ENCODE results near the gene LTB4R2. TPM values are rescaled to one million over a fixed set of nuclear protein-coding genes. Genes with fewer than 3 reads are reported as not detected.

Gene LTB4R2
- total RNA-seq, 1 donor, result 3.5 TPM

DNA sequence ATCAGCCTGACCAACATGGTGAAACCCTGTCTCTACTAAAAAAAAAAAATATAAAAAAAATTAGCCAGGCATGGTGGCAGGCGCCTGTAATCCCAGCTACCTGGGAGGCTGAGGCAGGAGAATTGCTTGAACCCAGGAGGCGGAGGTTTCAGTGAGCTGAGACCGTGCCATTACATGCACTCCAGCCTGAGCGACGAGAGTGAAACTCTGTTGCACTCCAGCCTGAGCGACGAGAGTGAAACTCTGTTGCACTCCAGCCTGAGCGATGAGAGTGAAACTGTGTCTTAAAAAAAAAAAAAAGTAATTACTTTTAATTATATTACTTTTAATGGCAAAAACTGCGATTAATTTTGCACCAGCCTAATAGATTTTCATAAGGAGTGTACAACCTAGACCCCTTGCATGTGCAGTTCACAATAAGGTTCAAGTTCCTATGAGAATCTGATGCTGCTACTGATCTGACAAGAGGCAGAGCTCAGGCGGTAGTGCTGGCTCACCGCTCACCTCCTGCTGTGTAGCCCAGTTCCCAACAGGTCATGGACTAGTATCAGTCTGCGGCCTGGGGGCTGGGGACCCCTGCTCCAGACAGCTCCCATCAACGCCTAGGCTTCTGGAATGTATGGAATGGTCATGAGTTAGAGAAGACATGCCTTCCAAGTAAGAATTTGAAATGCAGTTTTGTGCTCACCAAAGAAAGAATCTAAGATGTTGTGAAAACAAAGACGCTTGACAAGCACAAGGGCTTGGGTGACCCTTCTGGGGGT lies 11.5 kb downstream of the LTB4R2 start:
- no peak for DNase-seq (ENCODE audit: low read depth)
- TF ChIP-seq CTCF (IDR thresholded peaks at IDR 0.05; ENCODE audit: insufficient read depth, low read length), result no peak
- H3K4me3 ChIP-seq (ENCODE audit: low read depth, low read length), result no peak overlapping the region

DNA sequence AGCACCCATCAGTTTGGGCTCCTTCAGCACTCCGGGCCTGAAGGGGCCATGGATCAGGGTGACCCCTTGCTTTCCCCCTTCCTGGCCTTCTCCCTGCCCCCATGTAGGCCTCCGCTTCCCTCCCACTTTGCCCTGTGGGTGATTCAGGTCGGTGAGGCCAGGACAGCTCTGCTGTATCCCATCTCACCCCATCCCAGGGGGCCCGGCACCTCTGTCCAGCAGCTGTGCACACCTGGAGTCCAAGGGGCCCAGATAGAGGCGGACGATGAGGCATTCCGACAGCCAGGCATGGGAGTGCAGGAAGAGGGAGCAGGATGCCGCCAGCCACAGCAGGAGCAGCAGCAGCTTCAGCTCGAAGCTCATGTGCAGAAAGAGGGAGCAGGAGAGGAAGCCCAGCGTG lies 12.7 kb downstream of the LTB4R2 start:
- no peak overlapping the region for H3K4me3 ChIP-seq (ENCODE audit: low read depth, low read length)
- TF ChIP-seq CTCF (IDR thresholded peaks at IDR 0.05; ENCODE audit: insufficient read depth, low read length), result no peak
- DNase-seq (ENCODE audit: low read depth), result no peak

GRCh38 chr14:24323341-24323740 lies 13.4 kb downstream of the LTB4R2 start:
- no peak overlapping the region for H3K4me3 ChIP-seq (ENCODE audit: low read depth, low read length)
- DNase-seq (ENCODE audit: low read depth), result no peak
- TF ChIP-seq CTCF (IDR thresholded peaks at IDR 0.05; ENCODE audit: insufficient read depth, low read length), result no peak

- H3K4me3 ChIP-seq (ENCODE audit: low read depth, low read length), result no peak overlapping the region
- no peak for DNase-seq (ENCODE audit: low read depth)
- no peak for TF ChIP-seq CTCF (IDR thresholded peaks at IDR 0.05; ENCODE audit: insufficient read depth, low read length)
These were observed 14.1 kb downstream of the LTB4R2 start for GRCh38 chr14:24324024-24324423.

DNA sequence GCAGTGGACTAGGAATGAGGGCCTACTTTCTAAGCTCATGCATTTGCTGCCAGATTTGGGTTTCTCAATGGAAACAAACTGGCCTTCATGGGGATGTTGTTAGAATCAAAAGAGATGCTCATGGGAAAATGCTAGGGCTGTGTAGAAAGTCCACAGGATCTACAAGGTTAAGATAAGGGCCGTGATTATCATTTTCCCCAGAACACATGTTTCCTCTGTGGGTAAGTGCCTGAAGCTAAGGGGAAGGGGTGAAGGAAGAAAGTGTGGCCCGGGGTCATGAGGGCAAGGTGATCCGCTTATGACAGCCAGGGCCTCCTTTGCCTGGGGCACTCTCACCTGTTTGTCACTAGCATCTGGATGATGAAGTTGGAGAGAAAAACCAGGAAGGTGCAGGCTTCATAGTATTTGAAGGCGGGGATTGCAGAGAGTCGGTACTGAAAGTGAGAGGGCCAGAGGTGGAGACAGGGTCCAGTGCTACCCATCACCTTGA lies 15.1 kb downstream of the LTB4R2 start:
- no peak overlapping the region for H3K4me3 ChIP-seq (ENCODE audit: low read depth, low read length)
- no peak for TF ChIP-seq CTCF (IDR thresholded peaks at IDR 0.05; ENCODE audit: insufficient read depth, low read length)

GRCh38 chr14:24325963-24326362 lies 16.0 kb downstream of the LTB4R2 start:
- no peak for DNase-seq (ENCODE audit: low read depth)
- no peak overlapping the region for H3K4me3 ChIP-seq (ENCODE audit: low read depth, low read length)
- no peak for TF ChIP-seq CTCF (IDR thresholded peaks at IDR 0.05; ENCODE audit: insufficient read depth, low read length)

More for the DNA sequence above, 15.1 kb downstream of the LTB4R2 start:
- DNase-seq (ENCODE audit: low read depth), result no peak

All from fibroblast of the aortic adventitia (primary cell).